ENCODE results near the gene MYRIP.

Gene MYRIP

DNA sequence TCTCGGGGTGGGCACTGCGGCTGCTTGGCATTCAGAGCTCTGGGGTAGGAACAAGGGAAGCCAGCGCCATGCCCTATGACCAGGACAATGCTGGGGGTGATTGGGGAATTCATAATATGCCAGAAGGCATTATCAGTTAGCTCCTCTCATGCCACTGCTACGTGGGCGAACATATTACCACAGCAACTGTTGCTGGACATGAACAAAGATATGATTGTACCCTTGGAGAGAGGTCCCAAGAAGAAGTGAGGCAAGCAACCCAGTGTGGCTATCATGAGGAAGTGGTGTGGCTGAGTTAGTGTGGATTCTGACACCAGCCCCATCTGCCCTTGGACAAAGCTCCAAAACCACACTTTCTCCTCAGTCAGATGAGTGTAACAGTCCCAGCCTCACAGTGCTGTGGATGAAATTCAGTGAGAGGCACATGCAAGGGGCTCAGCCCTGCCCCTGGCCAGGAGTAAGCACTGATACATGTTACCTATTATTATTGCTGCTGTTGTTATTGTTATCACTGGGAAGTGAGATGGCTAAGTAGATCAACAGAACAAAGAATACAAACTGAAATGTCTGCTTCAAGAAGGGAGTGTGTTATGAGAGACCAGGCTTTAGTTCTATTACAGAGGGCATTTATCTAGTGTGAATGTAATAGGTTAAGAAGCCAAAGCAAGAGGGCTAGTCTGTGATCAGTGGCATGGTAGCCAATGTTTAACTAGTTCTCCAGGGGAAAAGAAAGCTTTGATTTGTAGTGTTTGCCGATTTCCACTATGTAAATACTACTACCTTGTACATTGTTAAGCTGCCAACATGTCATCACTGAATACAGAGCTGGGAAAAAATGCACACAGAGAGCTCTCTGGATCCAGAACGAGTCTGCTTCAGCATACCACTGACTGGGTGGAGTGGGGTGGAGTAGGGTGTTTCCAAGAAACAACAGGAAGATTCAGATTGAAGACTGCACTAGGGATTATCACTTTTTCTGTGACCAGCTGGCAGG, 277.8 kb downstream of the MYRIP start:
- H3K27ac ChIP-seq (ENCODE audit: low read depth, low read length), result no peak overlapping the region
- TF ChIP-seq CTCF (IDR thresholded peaks at IDR 0.05; ENCODE audit: low read depth, low read length, poor library complexity, severe bottlenecking), result no peak
- no peak for TF ChIP-seq EZH2phosphoT487 (IDR thresholded peaks at IDR 0.05; ENCODE audit: borderline replicate concordance, low read length)
- H3K4me1 ChIP-seq (ENCODE audit: control insufficient read depth, low read length), result no peaks in the 10 kb centered on the region
- no peaks in the 10 kb centered on the region for H3K9me3 ChIP-seq (ENCODE audit: control insufficient read depth, insufficient read depth, low read length)
- no peaks in the 10 kb centered on the region for H3K9me2 ChIP-seq (replicated peaks; ENCODE audit: control insufficient read depth, low read length)
- no peaks in the 10 kb centered on the region for H3F3A ChIP-seq (ENCODE audit: control insufficient read depth, insufficient read depth)
- H3K27me3 ChIP-seq (ENCODE audit: control insufficient read depth, low read length), result no peaks in the 10 kb centered on the region
- no peaks in the 10 kb centered on the region for H3K79me2 ChIP-seq (ENCODE audit: control insufficient read depth, low read length)
- no peak overlapping the region for H3K4me2 ChIP-seq (ENCODE audit: low read length)
- no peak overlapping the region for H3K4me3 ChIP-seq (ENCODE audit: low read length)
- H4K20me1 ChIP-seq (ENCODE audit: control insufficient read depth, insufficient read depth, low read depth, low read length), result no peaks in the 10 kb centered on the region
- no peaks in the 10 kb centered on the region for H3K36me3 ChIP-seq (ENCODE audit: control insufficient read depth, low read length)

DNA sequence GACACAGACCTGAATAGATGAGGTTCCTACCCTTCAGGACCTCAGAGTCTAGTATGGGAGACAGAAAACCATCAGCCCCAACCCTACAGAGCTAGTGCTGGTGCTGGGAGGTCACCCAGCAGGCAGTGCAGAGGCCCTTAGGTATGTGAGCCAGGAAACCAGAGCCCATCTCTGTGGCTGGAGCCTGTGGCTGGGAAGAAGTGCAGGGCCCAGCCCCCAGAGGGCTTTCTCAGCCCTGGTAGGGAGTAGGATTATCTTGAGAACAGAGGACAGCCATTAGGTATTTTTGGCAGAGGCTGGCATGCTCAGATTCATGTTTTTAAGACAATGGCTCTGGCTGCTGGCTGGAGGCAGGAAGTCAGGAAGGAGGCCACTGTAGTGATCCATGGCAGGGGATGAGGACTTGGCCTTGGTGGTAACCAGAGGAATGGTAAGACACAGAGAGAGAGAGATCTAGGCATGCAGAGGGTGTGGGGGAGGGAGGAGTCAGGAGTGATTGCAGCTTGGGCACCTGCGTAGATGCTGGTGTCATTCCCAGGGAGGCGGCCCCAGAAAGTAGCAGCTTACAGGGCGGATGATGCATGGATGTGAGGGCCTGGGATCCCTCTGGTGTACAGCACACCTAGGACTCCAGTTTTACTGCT, 279.2 kb downstream of the MYRIP start:
- H3K4me3 ChIP-seq (ENCODE audit: low read length), result no peak overlapping the region
- H3K4me1 ChIP-seq (ENCODE audit: control insufficient read depth, low read length), result no peaks in the 10 kb centered on the region
- no peaks in the 10 kb centered on the region for H3K9me2 ChIP-seq (replicated peaks; ENCODE audit: control insufficient read depth, low read length)
- no peaks in the 10 kb centered on the region for H3F3A ChIP-seq (ENCODE audit: control insufficient read depth, insufficient read depth)
- H3K4me2 ChIP-seq (ENCODE audit: low read length), result no peak overlapping the region
- no peaks in the 10 kb centered on the region for H4K20me1 ChIP-seq (ENCODE audit: control insufficient read depth, insufficient read depth, low read depth, low read length)
- H3K79me2 ChIP-seq (ENCODE audit: control insufficient read depth, low read length), result no peaks in the 10 kb centered on the region
- TF ChIP-seq EZH2phosphoT487 (IDR thresholded peaks at IDR 0.05; ENCODE audit: borderline replicate concordance, low read length), result no peak
- TF ChIP-seq CTCF (IDR thresholded peaks at IDR 0.05; ENCODE audit: low read depth, low read length, poor library complexity, severe bottlenecking), result no peak
- H3K27ac ChIP-seq (ENCODE audit: low read depth, low read length), result no peak overlapping the region
- peaks cover 2% of the 10 kb centered on the region; the same call in 1 of the 2 replicates for H3K27me3 ChIP-seq (ENCODE audit: control insufficient read depth, low read length)
- no peaks in the 10 kb centered on the region for H3K36me3 ChIP-seq (ENCODE audit: control insufficient read depth, low read length)
- no peaks in the 10 kb centered on the region for H3K9me3 ChIP-seq (ENCODE audit: control insufficient read depth, insufficient read depth, low read length)

GRCh38 chr3:40096661-40097111, 287.3 kb downstream of the MYRIP start:
- Histone ChIP-seq H3K79me2 (ENCODE audit: control insufficient read depth, low read length) (no peaks in the 10 kb centered on the region), H3K4me3 (ENCODE audit: low read length) (no peak overlapping the region), H3K4me1 (ENCODE audit: control insufficient read depth, low read length) (no peaks in the 10 kb centered on the region), H3K27ac (ENCODE audit: low read depth, low read length) (no peak overlapping the region), H3K36me3 (ENCODE audit: control insufficient read depth, low read length) (no peaks in the 10 kb centered on the region), H3K9me2 (replicated peaks; ENCODE audit: control insufficient read depth, low read length) (no peaks in the 10 kb centered on the region), H4K20me1 (ENCODE audit: control insufficient read depth, insufficient read depth, low read depth, low read length) (no peaks in the 10 kb centered on the region), H3K9me3 (ENCODE audit: control insufficient read depth, insufficient read depth, low read length) (no peaks in the 10 kb centered on the region), H3F3A (ENCODE audit: control insufficient read depth, insufficient read depth) (no peaks in the 10 kb centered on the region), H3K27me3 (ENCODE audit: control insufficient read depth, low read length) (peaks cover 5% of the 10 kb centered on the region; the same call in 1 of the 2 replicates), H3K4me2 (ENCODE audit: low read length) (no peak overlapping the region)
- TF ChIP-seq EZH2phosphoT487 (IDR thresholded peaks at IDR 0.05; ENCODE audit: borderline replicate concordance, low read length) (no peak), CTCF (IDR thresholded peaks at IDR 0.05; ENCODE audit: low read depth, low read length, poor library complexity, severe bottlenecking) (no peak)

Measured in DOHH2 (cell line).